WI38 (cell line): ENCODE data around the gene SENP1.

Experiments used
- H3K4me3 ChIP-seq: 2 replicates; pipeline ENCODE4 v1.5.1; 2011; ENCODE audit warnings: low read depth, mild to moderate bottlenecking, control low read depth, low read length
- TF ChIP-seq, protein P1 (sequence below): IDR thresholded peaks from 2 replicates; pipeline ENCODE4 v1.5.1; 2012; ENCODE audit warnings: low read depth, mild to moderate bottlenecking, control low read depth, low read length

The SENP1 gene

DNA sequence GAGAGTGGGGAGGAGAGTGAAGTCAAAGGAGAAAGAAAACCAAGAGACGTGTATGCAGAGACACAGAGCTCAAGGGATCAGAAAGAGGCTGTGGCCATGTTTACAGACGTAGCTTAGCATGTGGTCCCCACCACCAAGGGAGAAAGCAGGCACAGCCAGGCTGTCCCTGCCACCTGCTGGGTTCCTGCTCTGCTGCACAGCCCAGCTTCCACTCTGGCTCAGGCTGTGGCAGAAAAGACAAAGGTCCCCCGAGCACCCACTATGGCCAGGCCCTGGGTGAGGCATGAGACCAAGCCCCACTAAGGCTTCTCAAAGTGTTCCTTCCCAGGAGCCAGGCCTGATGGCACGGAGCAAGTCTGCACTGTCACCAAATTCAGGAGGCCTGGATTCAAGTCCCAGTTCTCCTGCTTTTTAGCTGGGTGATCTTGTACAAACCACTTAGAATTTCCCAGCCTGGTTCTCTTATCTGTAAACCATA, 75.7 kb downstream of the SENP1 start:
- no peak overlapping the region for H3K4me3 ChIP-seq
- TF ChIP-seq, protein P1, sequence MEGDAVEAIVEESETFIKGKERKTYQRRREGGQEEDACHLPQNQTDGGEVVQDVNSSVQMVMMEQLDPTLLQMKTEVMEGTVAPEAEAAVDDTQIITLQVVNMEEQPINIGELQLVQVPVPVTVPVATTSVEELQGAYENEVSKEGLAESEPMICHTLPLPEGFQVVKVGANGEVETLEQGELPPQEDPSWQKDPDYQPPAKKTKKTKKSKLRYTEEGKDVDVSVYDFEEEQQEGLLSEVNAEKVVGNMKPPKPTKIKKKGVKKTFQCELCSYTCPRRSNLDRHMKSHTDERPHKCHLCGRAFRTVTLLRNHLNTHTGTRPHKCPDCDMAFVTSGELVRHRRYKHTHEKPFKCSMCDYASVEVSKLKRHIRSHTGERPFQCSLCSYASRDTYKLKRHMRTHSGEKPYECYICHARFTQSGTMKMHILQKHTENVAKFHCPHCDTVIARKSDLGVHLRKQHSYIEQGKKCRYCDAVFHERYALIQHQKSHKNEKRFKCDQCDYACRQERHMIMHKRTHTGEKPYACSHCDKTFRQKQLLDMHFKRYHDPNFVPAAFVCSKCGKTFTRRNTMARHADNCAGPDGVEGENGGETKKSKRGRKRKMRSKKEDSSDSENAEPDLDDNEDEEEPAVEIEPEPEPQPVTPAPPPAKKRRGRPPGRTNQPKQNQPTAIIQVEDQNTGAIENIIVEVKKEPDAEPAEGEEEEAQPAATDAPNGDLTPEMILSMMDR = no peak

DNA sequence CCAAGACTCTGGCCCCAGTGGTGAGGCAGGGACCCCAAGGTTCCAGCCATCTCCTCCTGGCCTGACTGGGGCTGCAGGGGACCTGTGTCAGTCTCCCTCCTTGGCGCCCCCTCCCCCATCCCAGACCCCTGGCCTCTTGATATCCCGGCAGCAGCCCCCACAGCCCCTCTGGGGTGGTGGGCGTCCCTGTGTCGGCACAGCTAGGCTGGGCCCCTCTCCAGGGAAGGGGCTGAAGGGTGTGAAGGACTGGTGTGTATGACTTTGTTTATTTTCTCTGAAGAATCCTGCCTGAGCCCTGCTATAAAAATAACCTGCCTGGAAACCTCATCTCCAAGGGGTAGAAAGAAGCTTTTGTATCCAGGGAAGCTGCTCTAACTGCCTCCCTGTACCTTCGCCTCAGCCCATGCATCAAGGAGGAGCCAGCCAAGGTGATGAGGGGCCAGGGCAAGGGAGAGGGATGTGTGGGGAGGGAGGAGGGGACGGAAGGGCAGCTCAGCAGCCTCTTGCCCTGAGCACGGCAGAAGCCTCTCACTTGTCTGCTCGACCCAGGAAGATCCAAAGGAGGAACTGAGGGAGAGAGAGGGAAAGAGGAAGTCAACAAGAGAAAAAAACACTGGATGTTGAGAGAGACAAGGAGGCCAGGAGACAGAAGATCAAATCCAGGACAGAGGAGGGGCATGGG, 76.2 kb downstream of the SENP1 start:
- TF ChIP-seq, protein P1 = no peak

DNA sequence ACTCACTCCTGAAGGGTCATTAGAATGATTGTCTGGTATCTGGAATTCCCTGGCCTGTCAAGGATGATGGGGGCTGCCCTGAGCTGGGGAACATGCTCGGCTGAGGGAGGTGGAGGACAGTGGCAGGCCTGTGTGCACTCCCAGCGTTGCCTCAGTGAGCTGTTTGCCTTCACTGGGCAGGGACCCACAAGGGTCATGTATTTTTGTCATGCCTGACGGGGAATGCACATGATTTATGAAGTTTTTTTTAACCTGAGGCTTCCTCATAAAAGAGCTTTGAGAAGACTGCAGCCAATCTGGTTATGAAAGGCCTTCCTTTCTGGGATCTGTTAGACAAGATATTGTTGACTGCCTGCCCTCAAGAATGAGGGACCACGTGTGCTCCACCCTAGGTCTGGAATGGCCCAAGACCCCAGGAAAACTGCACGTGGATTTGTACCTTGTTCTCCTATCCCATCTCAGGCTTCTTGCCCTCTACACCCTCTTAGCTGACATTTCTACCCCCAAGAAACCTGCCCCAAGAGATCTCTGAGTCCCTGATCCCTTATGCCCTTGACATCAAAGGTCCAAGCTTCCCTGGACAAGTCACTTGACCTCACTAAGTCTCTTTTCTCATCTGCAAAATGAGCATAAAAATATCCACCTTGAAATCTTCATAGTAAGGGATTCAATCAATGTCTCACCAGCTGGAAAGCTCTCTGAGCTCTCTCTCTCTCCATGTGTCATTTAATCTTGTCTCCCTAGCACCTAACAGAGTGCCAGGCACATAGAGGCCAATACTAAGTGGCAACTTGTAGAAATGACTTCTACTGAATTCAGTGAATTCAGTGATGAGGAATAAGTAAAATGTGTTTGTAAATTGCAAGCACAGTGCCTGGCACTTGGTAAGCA, 77.1 kb downstream of the SENP1 start:
- H3K4me3 ChIP-seq = no peak overlapping the region
- TF ChIP-seq, protein P1 = no peak

More for the DNA sequence above, 76.2 kb downstream of the SENP1 start:
- no peak overlapping the region for H3K4me3 ChIP-seq

DNA sequence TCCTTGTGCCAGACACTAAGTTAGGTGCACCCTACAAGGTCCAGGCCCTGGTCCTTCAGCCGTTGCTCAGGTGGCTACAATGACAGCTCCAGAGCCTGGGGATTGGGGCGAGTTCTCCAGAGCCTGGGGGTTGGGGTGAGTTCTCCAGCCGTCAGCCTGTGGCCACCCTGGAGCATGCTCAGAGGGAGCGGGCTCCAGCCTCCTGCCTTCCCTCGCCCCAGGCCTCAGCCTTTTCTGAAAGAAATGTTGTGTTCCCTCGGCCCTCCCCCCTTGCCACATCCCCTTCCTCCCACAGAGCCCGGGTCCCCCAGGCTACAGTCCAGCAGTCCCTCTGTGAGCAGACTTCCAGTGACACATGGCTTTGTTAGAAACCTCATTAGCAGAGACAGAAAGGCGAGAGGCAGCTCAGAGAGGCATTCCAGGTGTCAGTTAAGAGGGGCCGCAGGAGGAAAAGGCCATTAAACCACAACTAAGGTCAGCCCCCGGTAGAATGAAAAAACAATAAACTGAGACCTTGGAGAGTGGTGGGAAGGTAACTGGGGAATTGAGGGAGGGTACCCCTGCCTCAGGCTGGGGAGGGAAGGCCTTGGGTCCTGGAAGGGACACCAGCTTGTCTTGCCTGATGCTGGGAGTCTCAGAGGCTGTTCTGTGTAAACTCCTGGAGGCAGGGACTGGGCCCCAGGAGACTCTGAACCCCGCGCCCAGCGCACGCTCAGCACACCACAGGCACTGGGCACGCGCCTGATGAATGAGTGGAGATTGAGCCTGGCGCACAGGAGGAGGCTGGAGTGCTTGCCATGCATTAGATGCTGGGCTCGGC, 78.5 kb downstream of the SENP1 start:
- H3K4me3 ChIP-seq = no peak overlapping the region
- TF ChIP-seq, protein P1 = no peak

DNA sequence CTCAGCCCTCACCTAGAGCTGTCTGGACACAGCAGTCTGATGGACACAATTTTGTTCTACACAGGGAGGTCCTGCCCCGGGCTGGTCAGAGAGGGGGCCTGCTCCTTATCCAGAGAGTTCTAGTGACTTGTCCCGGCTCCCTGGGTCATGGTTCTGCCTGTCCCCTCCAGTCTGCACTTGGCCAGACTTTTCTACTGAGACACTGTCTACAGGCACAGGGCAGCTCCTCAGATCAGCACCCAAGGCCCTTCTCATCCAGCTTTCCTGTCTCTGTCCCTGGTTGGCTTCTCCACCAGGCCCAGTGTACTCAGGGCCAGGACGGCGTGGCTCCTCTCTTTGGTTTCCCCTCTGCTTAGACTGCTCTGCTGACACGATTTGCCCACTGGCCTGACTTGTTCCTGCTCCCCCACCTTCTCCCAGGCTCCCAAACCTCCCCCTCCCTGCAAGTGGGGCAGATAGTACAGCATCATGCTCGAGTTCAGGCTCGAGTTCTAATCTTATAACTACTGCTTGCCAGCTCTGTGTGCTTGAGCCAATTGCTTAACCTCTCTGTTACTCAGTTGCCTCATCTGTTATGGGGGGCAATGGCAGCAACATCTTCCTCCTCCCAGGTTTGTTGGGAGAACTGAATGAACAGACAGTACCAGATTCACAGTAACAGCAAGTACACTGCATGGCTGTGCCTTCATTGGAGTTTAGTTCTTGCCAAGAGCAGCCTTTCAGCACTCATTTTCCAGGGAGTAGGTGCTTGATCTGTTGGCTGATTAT, 79.6 kb downstream of the SENP1 start:
- TF ChIP-seq, protein P1 = no peak
- H3K4me3 ChIP-seq = no peak overlapping the region

DNA sequence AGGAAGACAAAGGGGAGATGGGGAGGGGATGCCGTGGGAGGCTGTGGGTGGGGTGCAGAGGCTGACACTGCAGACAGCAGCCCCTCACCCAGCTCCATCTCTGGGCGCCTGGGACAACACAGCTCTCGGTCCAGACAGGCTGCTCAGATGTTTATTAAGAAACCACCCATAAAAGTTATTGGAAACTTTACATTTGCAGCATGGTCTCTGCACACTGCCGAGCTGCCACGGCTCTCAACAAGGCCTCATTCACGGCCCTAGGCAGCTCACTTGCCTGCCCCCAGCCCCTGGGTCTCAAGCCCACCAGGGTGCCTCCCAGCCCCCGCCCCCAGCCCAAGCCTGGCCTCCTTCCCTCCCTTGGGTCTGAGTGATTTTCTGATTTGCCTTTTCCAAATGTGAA, 80.6 kb downstream of the SENP1 start:
- TF ChIP-seq, protein P1 = no peak
- H3K4me3 ChIP-seq = no peak overlapping the region
